A204.1 (cell line): ENCODE data around the gene CYP3A5.
"Not testable (repeated sequence)": the region's sequence is repeated elsewhere in the genome, so short reads cannot be mapped to it uniquely, and the experiment has no call there.

Experiments
- FAIRE-seq: peaks from 2 replicates; lab custom pipeline; 2012; peaks lifted over from hg19 to GRCh38; lab: Jason Lieb, UNC

The CYP3A5 gene

GRCh38 chr7:99679400-99680191 is at the start of gene CYP3A5:
Gene CYP3A5, minus strand, starts transcription at chr7:99679996. Its CDS starts 100 bp downstream, at chr7:99679896.
- no peak for FAIRE-seq

GRCh38 chr7:99728615-99729014 is 48.8 kb upstream of the CYP3A5 start:
- FAIRE-seq: no peak

- not testable (repeated sequence) for FAIRE-seq
Measured at GRCh38 chr7:99723201-99723600, 43.4 kb upstream of the CYP3A5 start.

GRCh38 chr7:99720800-99721595 is 41.2 kb upstream of the CYP3A5 start:
- FAIRE-seq: no peak

- no peak for FAIRE-seq
Measured at GRCh38 chr7:99719996-99720769, 40.4 kb upstream of the CYP3A5 start.

GRCh38 chr7:99713995-99714570 is 34.3 kb upstream of the CYP3A5 start:
- FAIRE-seq: no peak

GRCh38 chr7:99709838-99710578 is 30.2 kb upstream of the CYP3A5 start:
- no peak for FAIRE-seq

GRCh38 chr7:99709260-99709659 is 29.5 kb upstream of the CYP3A5 start:
- FAIRE-seq: no peak

- no peak for FAIRE-seq
Measured at GRCh38 chr7:99707096-99707495, 27.3 kb upstream of the CYP3A5 start.

GRCh38 chr7:99699946-99700345 is 20.1 kb upstream of the CYP3A5 start:
- FAIRE-seq: no peak

GRCh38 chr7:99698867-99699730 is 19.3 kb upstream of the CYP3A5 start:
- not testable (repeated sequence) for FAIRE-seq

- FAIRE-seq: no peak
Measured at GRCh38 chr7:99694912-99695304, 15.1 kb upstream of the CYP3A5 start.

- no peak for FAIRE-seq
Measured at GRCh38 chr7:99694201-99694911, 14.6 kb upstream of the CYP3A5 start.

- no peak for FAIRE-seq
Measured at GRCh38 chr7:99693427-99694200, 13.8 kb upstream of the CYP3A5 start.

- FAIRE-seq: no peak
Measured at GRCh38 chr7:99693100-99693426, 13.3 kb upstream of the CYP3A5 start.

GRCh38 chr7:99692563-99692962 is 12.8 kb upstream of the CYP3A5 start:
- FAIRE-seq: not testable (repeated sequence)

GRCh38 chr7:99691658-99692057 is 11.9 kb upstream of the CYP3A5 start:
- not testable (repeated sequence) for FAIRE-seq

GRCh38 chr7:99690918-99691317 is 11.1 kb upstream of the CYP3A5 start:
- FAIRE-seq: not testable (repeated sequence)
